ENCODE results near the gene PI4KA.

Gene PI4KA

DNA sequence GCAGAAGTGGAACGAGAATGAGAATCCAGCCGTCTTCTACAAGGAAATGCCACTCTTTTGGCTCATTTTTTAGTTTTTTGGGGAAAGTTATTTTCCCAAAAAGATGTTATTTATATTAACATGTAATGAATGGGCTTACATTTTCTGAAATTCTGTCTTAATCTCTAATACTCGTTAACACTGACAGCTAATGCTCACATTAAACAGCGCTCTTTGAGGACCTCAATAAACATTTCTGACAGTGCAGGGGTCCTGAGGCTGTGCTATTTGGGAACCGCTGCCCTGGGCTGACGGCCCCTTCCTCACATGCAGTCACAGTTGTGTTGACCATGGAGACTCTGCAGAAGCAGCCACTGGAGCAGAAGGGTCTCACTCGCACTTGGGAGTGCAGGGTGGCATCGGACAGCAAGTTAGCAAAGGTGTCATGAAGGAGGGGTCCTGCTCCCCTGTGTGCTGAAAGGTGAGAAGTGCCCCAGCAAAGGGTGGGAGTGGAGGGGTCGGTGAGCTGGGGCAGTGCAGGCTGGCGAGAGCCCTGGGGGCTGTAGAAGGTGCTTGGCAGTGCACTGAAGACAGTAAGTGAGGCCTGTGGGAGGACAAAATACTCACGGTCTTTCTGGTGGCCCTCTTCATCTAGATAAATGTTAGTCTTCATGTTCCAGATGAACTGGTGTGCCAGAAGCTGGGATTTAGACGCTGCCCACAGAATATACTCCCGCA lies 137.8 kb downstream of the PI4KA start:
- TF ChIP-seq EGR1 (IDR thresholded peaks at IDR 0.05) (no peak), TCF12 (IDR thresholded peaks at IDR 0.05; ENCODE audit: low read depth) (no peak), CREB1 (IDR thresholded peaks at IDR 0.05; ENCODE audit: low read depth) (no peak), NFIC (IDR thresholded peaks at IDR 0.05) (no peak)

DNA sequence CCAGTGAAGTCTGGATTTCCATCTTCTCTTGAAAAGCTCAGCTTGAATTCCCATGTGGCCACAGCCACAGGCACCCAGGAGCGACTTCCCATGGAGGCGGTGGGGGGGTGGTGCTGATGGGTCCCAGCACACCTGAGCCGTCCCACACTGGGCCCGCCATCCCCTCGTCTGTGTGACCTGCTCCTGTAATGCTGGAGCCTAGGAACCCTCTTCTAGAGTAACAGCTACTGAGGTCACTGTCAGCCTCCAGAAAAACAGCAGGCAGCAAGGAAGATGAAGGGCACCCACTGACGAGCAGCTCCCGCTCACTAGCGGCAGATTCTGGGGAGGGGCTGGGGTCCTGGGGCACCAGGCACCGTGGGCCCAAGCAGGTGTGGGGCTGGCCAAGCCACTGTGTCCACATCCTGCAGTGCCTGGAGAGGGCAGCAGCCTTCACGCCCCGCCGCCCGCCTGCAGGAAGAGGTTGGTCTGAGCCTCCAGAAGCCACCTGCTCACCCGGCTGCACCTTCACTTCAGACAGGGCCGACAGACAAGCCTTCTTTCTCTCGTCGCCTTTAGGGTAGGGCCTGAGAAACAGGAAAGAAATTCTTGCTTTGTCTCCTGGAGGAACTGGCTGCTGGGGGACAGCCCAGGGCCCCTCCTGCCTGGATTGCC lies 141.3 kb downstream of the PI4KA start:
- TF ChIP-seq, protein P1, sequence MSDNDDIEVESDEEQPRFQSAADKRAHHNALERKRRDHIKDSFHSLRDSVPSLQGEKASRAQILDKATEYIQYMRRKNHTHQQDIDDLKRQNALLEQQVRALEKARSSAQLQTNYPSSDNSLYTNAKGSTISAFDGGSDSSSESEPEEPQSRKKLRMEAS (IDR thresholded peaks at IDR 0.05), result peak; percentile 41; the same call in 1 of the 2 replicates

- TF ChIP-seq, protein P2, sequence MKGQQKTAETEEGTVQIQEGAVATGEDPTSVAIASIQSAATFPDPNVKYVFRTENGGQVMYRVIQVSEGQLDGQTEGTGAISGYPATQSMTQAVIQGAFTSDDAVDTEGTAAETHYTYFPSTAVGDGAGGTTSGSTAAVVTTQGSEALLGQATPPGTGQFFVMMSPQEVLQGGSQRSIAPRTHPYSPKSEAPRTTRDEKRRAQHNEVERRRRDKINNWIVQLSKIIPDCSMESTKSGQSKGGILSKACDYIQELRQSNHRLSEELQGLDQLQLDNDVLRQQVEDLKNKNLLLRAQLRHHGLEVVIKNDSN (IDR thresholded peaks at IDR 0.05), result peak; percentile 75
Measured at GRCh38 chr22:20703816-20704609, 154.6 kb downstream of the PI4KA start.

- 0 out of 2 replicates have a peak, but pooled peaks have one; percentile 50 for TF ChIP-seq TAF1 (IDR thresholded peaks at IDR 0.05; ENCODE audit: low read depth)
- TF ChIP-seq, protein P1 (IDR thresholded peaks at IDR 0.05), result 0 out of 2 replicates have a peak, but pooled peaks have one; percentile 11
Measured at GRCh38 chr22:20702546-20703413, 155.8 kb downstream of the PI4KA start.

GRCh38 chr22:20697481-20698113 lies 161.0 kb downstream of the PI4KA start:
- peak; percentile 63 for TF ChIP-seq RAD21 (IDR thresholded peaks at IDR 0.05; ENCODE audit: low read depth)

DNA sequence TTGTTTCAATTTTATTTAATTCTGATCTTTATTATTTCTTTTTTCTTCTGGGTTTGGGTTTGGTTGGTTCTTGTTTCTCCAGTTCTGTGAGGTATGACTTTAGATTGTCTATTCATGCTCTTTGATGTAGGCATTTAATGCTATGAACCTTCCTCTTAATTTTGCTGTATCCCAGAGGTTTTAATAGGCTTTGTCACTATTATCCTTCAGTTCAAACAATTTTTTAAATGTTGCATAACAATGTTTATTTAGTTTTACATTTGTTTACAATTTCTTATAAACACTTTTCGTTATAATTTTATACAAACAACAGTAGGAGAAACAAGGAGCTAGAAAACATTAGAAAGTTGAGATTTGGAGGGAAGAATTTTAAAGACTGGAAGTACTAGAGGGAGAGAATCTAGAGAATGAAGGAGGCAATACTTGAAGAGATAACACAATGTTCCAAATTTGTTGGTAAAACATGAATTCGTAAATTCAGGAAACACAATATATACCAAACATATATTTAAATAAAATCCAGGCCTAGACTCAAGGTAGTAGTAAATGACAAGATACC lies 180.8 kb downstream of the PI4KA start:
- TF ChIP-seq NFIC (IDR thresholded peaks at IDR 0.05) (no peak), RAD21 (IDR thresholded peaks at IDR 0.05; ENCODE audit: low read depth) (no peak)

- TF ChIP-seq TEAD4 (IDR thresholded peaks at IDR 0.05) (no peak), TCF12 (IDR thresholded peaks at IDR 0.05; ENCODE audit: low read depth) (no peak), REST (IDR thresholded peaks at IDR 0.05; ENCODE audit: low read depth) (no peak), CREB1 (IDR thresholded peaks at IDR 0.05; ENCODE audit: low read depth) (no peak), EP300 (IDR thresholded peaks at IDR 0.05; ENCODE audit: borderline replicate concordance) (no peak), YY1 (IDR thresholded peaks at IDR 0.05; ENCODE audit: low read depth) (no peak), TAF1 (IDR thresholded peaks at IDR 0.05; ENCODE audit: low read depth) (no peak), EGR1 (IDR thresholded peaks at IDR 0.05) (no peak), NFIC (IDR thresholded peaks at IDR 0.05) (no peak), CEBPB (IDR thresholded peaks at IDR 0.05) (no peak), ZBTB7A (IDR thresholded peaks at IDR 0.05; ENCODE audit: low read depth) (no peak)
Measured at GRCh38 chr22:20674998-20675397, 183.6 kb downstream of the PI4KA start.
